HuH-7.5 (cell line): ENCODE results near the gene DNM2.
"Not testable (repeated sequence)": the region's sequence is repeated elsewhere in the genome, so short reads cannot be mapped to it uniquely, and the experiment has no call there.

Experiments used
- DNase-seq: peaks from one replicate; pipeline ENCODE4 v3.0.0; 2011; ENCODE audit warnings: low spot score

The DNM2 gene

GRCh38 chr19:10752913-10753704 is 35.2 kb downstream of the DNM2 start:
- no peak for DNase-seq

DNA sequence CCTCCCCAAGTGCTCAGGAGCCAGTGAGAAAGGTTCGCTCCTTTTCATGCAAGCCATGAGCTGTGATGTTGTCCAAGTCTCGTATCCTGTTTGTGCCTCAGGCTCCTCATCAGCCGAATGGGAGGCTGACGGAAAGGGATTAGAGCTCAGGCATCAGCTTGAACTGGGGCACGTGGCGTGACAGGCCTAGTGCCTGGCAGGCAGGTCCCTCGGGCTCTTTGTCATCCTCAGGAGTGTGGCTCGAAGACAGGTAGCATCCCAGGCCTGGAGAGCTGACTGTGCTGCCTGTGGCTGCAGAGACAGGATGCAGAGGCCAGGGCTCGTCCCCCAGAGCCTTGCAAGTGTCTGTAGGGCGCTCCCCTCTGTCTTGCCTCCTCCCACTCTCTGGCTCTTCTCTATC is 38.5 kb downstream of the DNM2 start:
- no peak for DNase-seq

GRCh38 chr19:10756791-10757190 is 38.9 kb downstream of the DNM2 start:
- DNase-seq: no peak

- DNase-seq: not testable (repeated sequence)
These were observed 40.2 kb downstream of the DNM2 start for GRCh38 chr19:10758050-10758449.

- DNase-seq: no peak
These were observed 41.1 kb downstream of the DNM2 start for GRCh38 chr19:10758978-10759377.

GRCh38 chr19:10760273-10760944 is 42.5 kb downstream of the DNM2 start:
- no peak for DNase-seq

GRCh38 chr19:10761443-10762250 is 43.8 kb downstream of the DNM2 start:
- no peak for DNase-seq

DNA sequence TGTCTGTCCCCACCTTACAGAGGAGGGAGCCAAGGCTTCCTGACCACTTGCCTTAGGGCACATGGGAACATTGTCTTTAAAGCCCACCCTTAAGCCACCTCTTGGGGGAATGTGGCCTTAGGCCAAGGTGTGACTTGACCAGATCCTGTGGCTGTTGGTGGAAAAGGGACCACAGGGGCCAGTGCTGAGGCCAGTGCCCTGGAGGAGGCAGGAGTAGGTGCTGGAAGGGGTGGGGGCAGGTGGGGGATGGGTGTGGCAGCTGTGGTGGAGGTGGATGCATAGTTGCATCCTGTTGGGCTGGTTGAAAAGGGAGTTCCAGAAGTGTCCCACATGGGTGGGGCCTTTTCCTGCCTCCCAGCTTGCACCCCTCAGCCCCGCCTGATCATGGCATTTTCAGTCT is 44.8 kb downstream of the DNM2 start:
- DNase-seq: no peak

GRCh38 chr19:10763411-10763810 is 45.5 kb downstream of the DNM2 start:
- DNase-seq: no peak

GRCh38 chr19:10763828-10764339 is 46.0 kb downstream of the DNM2 start:
- no peak for DNase-seq

- DNase-seq: peak; percentile 77
These were observed 46.5 kb downstream of the DNM2 start for GRCh38 chr19:10764340-10764894.

DNA sequence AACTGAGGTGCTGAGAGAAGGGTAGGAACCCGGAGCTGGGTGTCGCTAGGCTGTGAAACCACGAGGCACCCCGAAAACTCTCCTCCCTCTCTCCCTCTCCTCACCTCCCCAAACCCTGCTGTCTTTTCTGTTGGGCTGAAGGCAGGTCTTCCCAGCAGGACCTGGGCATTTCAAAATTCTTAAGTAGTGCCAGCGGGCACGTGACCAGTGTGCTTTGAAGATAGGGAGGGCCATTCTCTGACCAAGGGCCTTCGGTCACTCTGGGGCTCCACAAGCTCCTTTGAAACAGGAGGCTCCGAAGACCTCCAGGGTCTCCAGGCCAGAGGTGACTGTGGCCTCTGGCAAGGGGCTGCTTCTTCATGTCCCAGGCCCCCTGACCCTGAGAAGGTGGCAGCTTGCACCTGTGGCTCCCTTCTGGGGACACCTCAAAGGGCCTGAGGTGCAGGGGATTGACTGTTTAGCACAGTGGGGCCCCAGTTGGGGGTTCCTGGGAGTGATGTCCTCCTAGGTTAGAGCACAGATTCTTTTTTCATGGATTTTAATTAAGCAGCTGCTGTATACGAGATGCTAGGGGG is 48.3 kb downstream of the DNM2 start:
- no peak for DNase-seq

DNA sequence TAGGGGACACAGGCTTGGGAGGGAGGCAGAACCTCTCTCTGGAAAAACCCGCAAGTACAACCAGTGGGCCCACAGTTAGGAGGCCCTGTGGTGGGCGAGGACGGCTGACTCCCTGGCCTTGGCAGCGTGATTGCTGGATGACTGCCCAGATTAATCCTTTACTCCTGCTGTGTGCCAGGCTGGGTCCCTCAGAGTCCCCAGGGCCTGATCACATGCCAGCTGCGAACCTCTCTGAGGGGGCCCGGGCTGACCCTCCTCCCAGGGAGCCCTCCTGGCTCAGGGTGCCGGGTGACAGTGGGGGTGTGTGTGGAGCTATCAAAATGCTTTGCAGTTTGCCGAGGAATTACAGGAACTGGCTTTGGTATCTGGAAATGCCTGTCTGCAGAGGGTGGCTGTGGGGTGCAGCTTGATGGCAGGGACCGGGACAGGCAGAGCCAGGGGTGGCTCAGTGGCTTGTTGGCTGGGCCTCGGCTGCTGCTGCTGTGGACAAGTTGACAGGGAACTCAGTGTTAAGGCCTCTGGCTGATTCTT is 48.9 kb downstream of the DNM2 start:
- DNase-seq: no peak

GRCh38 chr19:10767726-10768125 is 49.8 kb downstream of the DNM2 start:
- no peak for DNase-seq

DNA sequence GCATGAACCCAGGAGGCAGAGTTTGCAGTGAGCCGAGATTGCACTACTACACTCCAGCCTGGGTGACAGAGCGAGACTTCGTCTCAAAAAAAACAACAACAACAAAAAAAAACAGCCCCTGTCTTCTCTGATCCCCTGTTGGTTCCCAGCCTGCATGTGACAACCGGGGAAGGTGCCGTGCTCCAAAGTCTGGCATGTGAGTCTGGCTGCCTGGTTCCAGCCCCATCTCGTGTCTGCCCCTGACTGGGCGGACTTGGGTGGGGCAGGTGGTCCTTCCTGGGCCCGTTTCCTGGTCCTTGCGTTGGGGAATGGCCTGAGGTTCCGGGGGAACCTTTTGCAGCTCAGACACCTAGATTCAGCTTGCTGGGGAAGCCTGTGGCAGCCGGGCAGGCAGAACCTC is 50.5 kb downstream of the DNM2 start:
- DNase-seq: no peak

- DNase-seq: no peak
These were observed 51.1 kb downstream of the DNM2 start for GRCh38 chr19:10768936-10769335.

GRCh38 chr19:10769533-10770491 is 51.9 kb downstream of the DNM2 start:
- DNase-seq: no peak

- DNase-seq: no peak
These were observed 56.1 kb downstream of the DNM2 start for GRCh38 chr19:10773969-10774368.

DNA sequence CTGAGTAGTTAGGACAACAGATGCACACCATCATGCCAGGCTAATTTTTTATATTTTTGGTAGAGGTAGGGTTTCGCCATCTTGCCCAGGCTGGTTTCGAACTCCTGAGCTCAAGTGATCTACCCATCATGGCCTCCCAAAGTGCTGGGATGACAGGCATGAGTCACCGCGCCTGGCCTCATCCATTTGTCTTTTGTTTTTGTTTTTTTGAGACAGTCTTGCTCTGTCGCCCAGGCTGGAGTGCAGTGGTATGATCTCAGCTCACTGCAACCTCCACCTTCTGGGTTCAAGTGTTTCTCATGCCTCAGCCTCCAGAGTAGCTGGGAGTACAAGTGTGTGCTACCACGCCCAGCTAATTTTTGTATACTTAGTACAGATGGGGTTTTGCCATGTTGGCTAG is 57.0 kb downstream of the DNM2 start:
- DNase-seq: no peak

DNA sequence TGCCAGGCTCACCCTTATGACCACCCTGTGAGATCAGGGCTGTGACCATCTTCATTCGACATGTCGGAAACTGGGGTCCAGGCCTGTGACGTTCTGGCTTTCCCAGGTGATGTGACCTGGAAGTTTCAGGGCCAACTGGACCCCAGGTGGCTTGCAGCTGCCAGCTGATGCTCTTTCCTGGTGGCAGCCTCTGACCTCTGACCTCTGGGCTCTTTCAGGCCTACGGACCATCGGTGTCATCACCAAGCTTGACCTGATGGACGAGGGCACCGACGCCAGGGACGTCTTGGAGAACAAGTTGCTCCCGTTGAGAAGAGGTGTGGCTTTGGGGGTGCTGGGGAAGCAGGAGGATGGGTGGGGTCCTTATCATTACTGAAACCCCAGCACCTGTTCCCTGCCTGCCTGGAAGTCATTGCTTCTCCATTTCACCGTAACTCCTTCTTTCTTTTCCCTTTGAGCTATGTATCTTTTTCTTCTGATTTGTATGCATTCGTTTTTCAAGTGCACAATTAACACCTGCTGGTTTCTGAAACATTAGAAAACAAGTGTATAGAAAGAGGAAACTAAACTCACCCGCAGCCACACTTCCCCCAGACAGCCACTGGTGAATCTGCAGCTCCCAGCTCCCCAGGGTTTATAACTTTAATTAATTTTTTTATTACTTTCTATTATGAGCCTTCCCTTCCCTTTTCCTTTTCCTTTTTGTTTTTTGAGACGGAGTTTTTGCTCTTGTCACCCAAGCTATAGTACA is 59.2 kb downstream of the DNM2 start:
- no peak for DNase-seq
